GM23338 (cell line): ENCODE data around the gene ADAM17. TPM values are rescaled to one million over a fixed set of nuclear protein-coding genes. Genes with fewer than 3 reads are reported as not detected.

Experiments used
- ATAC-seq: fragments of 200-7000 bp; cut with Tn5 transposase; 3 replicates; pipeline ENCODE4 v1.9.1; 2020
- DNase-seq: peaks from one replicate; pipeline ENCODE4 v3.0.0-alpha.2; 2015; ENCODE audit warnings: low spot score
- H2AFZ ChIP-seq: fragments of 200-600 bp; sonication (generic); 2 replicates; pipeline ENCODE4 v1.8.0; 2016; ENCODE audit warnings: antibody characterized with exemption, mild to moderate bottlenecking, moderate library complexity
- H3F3A ChIP-seq: fragments of 200-600 bp; sonication (generic); replicated peaks from 2 replicates; pipeline ENCODE4 v1.8.0; 2017; ENCODE audit warnings: antibody characterized with exemption, mixed run types, low read depth
- H3K27ac ChIP-seq: fragments of 200-600 bp; sonication (generic); 2 replicates; pipeline ENCODE4 v1.6.1; 2016; ENCODE audit warnings: low read depth
- H3K27me3 ChIP-seq: fragments of 200-600 bp; sonication (generic); 2 replicates; pipeline ENCODE4 v1.8.0; 2016; ENCODE audit warnings: mild to moderate bottlenecking, mixed run types, moderate library complexity; ENCODE audit not compliant: insufficient read depth
- H3K36me3 ChIP-seq: fragments of 200-600 bp; sonication (generic); 2 replicates; pipeline ENCODE4 v1.8.0; 2016; ENCODE audit warnings: mild to moderate bottlenecking; ENCODE audit not compliant: insufficient read depth
- H3K4me1 ChIP-seq: fragments of 200-600 bp; sonication (generic); 2 replicates; pipeline ENCODE4 v1.8.0; 2016; ENCODE audit warnings: mild to moderate bottlenecking, moderate library complexity; ENCODE audit not compliant: insufficient read depth
- H3K4me2 ChIP-seq: fragments of 200-600 bp; sonication (generic); 2 replicates; pipeline ENCODE4 v1.7.1; 2017; ENCODE audit warnings: mixed run types
- H3K4me3 ChIP-seq: fragments of 200-600 bp; sonication (generic); 2 replicates; pipeline ENCODE4 v1.6.1; 2016; ENCODE audit warnings: mixed run types
- H3K79me2 ChIP-seq: fragments of 200-600 bp; sonication (generic); replicated peaks from 2 replicates; pipeline ENCODE4 v1.8.0; 2017; ENCODE audit warnings: mild to moderate bottlenecking; ENCODE audit not compliant: insufficient read depth
- H3K9me2 ChIP-seq: fragments of 200-600 bp; sonication (generic); 2 replicates; pipeline ENCODE4 v1.8.0; 2017; ENCODE audit not compliant: insufficient read depth
- H4K20me1 ChIP-seq: fragments of 200-600 bp; sonication (generic); replicated peaks from 2 replicates; pipeline ENCODE4 v1.8.0; 2017; ENCODE audit warnings: mild to moderate bottlenecking; ENCODE audit not compliant: insufficient read depth
- H3K27ac Mint-ChIP-seq: 2 replicates; pipeline ENCODE4 v1.8.0; 2020; ENCODE audit warnings: inconsistent platforms, mild to moderate bottlenecking, moderate library complexity, mixed read lengths
- H3K27me3 Mint-ChIP-seq: 3 replicates; pipeline ENCODE4 v1.8.0; 2022; ENCODE audit warnings: low read depth, mild to moderate bottlenecking, moderate library complexity, mixed read lengths, inconsistent platforms; ENCODE audit not compliant: insufficient read depth, poor library complexity
- H3K36me3 Mint-ChIP-seq: 3 replicates; pipeline ENCODE4 v1.8.0; 2021; ENCODE audit warnings: low read depth, mild to moderate bottlenecking, inconsistent platforms, moderate library complexity, mixed read lengths
- H3K4me1 Mint-ChIP-seq: 3 replicates; pipeline ENCODE4 v1.8.0; 2020; ENCODE audit warnings: mild to moderate bottlenecking, inconsistent platforms, mixed read lengths
- H3K4me3 Mint-ChIP-seq: 3 replicates; pipeline ENCODE4 v1.8.0; 2021; ENCODE audit warnings: moderate library complexity, mild to moderate bottlenecking, inconsistent platforms, mixed read lengths
- H3K9me3 Mint-ChIP-seq: 3 replicates; pipeline ENCODE4 v1.8.0; 2020; ENCODE audit warnings: moderate library complexity, mild to moderate bottlenecking, inconsistent platforms, mixed read lengths
- CREB1 ChIP-seq: fragments of 250-450 bp; sonication (Bioruptor Pico); IDR thresholded peaks from 2 replicates; pipeline ENCODE4 v1.5.0; 2020; ENCODE audit warnings: low read depth, mild to moderate bottlenecking, moderate library complexity
- ETS1 ChIP-seq: IDR thresholded peaks from 2 replicates; pipeline ENCODE4 v1.6.1; 2016; ENCODE audit warnings: antibody characterized with exemption
- EZH2 ChIP-seq: fragments of 200-600 bp; sonication (generic); IDR thresholded peaks from one replicate; pipeline ENCODE4 v1.8.0; 2017; ENCODE audit warnings: antibody characterized with exemption, mild to moderate bottlenecking, low read depth; ENCODE audit not compliant: unreplicated experiment
- EZH2phosphoT487 ChIP-seq: fragments of 200-600 bp; sonication (generic); IDR thresholded peaks from one replicate; pipeline ENCODE4 v1.8.1; 2018; ENCODE audit warnings: antibody characterized with exemption; ENCODE audit not compliant: unreplicated experiment
- REST ChIP-seq: IDR thresholded peaks from one replicate; pipeline ENCODE4 v1.6.1; 2018; ENCODE audit warnings: antibody characterized with exemption; ENCODE audit not compliant: unreplicated experiment
- STAT1 ChIP-seq: IDR thresholded peaks from one replicate; pipeline ENCODE4 v1.6.1; 2016; ENCODE audit warnings: antibody characterized with exemption; ENCODE audit not compliant: unreplicated experiment
- ZNF114 ChIP-seq: fragments of 250-450 bp; sonication (Bioruptor Pico); IDR thresholded peaks from 2 replicates; pipeline ENCODE4 v1.5.0; 2020; ENCODE audit warnings: mild to moderate bottlenecking, moderate library complexity
- ZNF462 ChIP-seq: fragments of 250-450 bp; sonication (Bioruptor Pico); IDR thresholded peaks from 2 replicates; pipeline ENCODE4 v1.5.0; 2020; ENCODE audit warnings: mild to moderate bottlenecking, moderate library complexity
- polyA plus RNA-seq: library from polyadenylated mRNA; unstranded; fragments of >200 nt; fragmentation: Nextera tagmentation; extraction: Ambion mirVana; gene quantifications from 2 replicates; pipeline ENCODE4 v1.2.1, GENCODE V29; 2016
- total RNA-seq: library from RNA; depleted of rRNA; stranded (reverse); fragments of >200 nt; shearing (Covaris generic); gene quantifications from 2 replicates; pipeline ENCODE4 v1.2.3, GENCODE V29; 2014

ADAM17 gene
- total and polyA plus RNA-seq, 2 experiments from 2014 or later = 8.3 to 23.5 TPM

DNA sequence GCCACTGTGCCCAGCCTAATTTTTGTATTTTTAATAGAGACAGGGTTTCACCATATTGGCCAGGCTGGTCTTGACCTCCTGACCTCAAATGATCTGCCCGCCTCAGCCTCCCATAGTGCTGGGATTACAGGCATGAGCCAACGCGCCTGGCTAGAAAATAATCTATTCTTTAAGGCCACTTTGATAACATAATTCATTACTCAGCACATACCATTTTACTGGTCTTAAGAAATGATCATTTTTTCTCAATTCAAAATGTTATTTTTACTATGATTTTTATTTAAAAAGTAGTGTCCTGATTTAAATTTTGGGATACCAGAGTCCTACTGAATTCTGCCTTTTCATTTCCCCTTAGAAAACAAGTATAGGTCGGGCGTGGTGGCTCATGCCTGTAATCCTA is 27.0 kb upstream of the ADAM17 start:
- Histone ChIP-seq H3F3A (no peaks in the 10 kb centered on the region), H3K4me2 (no peak overlapping the region), H3K27ac (no peak overlapping the region), H3K27me3 (no peaks in the 10 kb centered on the region), H3K9me2 (no peaks in the 10 kb centered on the region), H3K4me3 (no peak overlapping the region), H2AFZ (no peak overlapping the region), H3K36me3 (peaks cover 23% of the 10 kb centered on the region), H3K4me1 (no peaks in the 10 kb centered on the region), H3K79me2 (peaks cover 16% of the 10 kb centered on the region; the same call in 1 of the 2 replicates), H4K20me1 (peaks cover 15% of the 10 kb centered on the region)
- TF ChIP-seq REST (no peak), EZH2 (no peak), CREB1 (CRISPR knock-in tag) (no peak), ETS1 (no peak), EZH2phosphoT487 (no peak)
- H3K9me3 Mint-ChIP-seq = no peaks in the 10 kb centered on the region
- DNase-seq = no peak
- H3K4me1 Mint-ChIP-seq = no peaks in the 10 kb centered on the region
- no peak for ATAC-seq
- no peak overlapping the region for H3K4me3 Mint-ChIP-seq
- H3K27me3 Mint-ChIP-seq = peaks cover 6% of the 10 kb centered on the region
- H3K36me3 Mint-ChIP-seq = peaks cover 41% of the 10 kb centered on the region
- H3K27ac Mint-ChIP-seq = no peak overlapping the region

- H3K27me3 Mint-ChIP-seq = peaks cover 6% of the 10 kb centered on the region
- no peak overlapping the region for H3K27ac Mint-ChIP-seq
- Histone ChIP-seq H3K9me2 (no peaks in the 10 kb centered on the region), H3K79me2 (no peaks in the 10 kb centered on the region), H3K27me3 (no peaks in the 10 kb centered on the region), H3K27ac (no peak overlapping the region), H2AFZ (no peak overlapping the region), H3F3A (no peaks in the 10 kb centered on the region), H3K36me3 (no peaks in the 10 kb centered on the region), H3K4me3 (no peak overlapping the region), H3K4me2 (no peak overlapping the region), H3K4me1 (no peaks in the 10 kb centered on the region), H4K20me1 (peaks cover 2% of the 10 kb centered on the region; the same call in 1 of the 2 replicates)
- no peak overlapping the region for H3K4me3 Mint-ChIP-seq
- no peaks in the 10 kb centered on the region for H3K9me3 Mint-ChIP-seq
- H3K36me3 Mint-ChIP-seq = peaks cover 4% of the 10 kb centered on the region; the same call in 2 of the 3 replicates
- ATAC-seq (peak; percentile 26; the same call in 1 of the 3 replicates), DNase-seq (no peak)
- no peaks in the 10 kb centered on the region for H3K4me1 Mint-ChIP-seq
- no peak for TF ChIP-seq CREB1 (CRISPR knock-in tag)
- no peak for TF ChIP-seq STAT1
- no peak for TF ChIP-seq ZNF114 (CRISPR knock-in tag)
- TF ChIP-seq ETS1 = no peak
- no peak for TF ChIP-seq EZH2phosphoT487
- no peak for TF ChIP-seq EZH2
- no peak for TF ChIP-seq ZNF462 (CRISPR knock-in tag)
Observed at GRCh38 chr2:9578467-9579235, 23.0 kb upstream of the ADAM17 start.
